Loucy (cell line): ENCODE measurements around the gene SFMBT2.

ENCODE experiments used
- EZH2phosphoT487 ChIP-seq: fragments of 200-600 bp; IDR thresholded peaks from 2 replicates; pipeline ENCODE4 v1.6.1; 2018; ENCODE audit warnings: antibody characterized with exemption, mild to moderate bottlenecking, moderate library complexity, borderline replicate concordance
- TF ChIP-seq, protein P1 (sequence below): fragments of 200-600 bp; sonication (generic); conservative IDR thresholded peaks from 2 replicates; pipeline ENCODE4 v1.5.1; 2014; ENCODE audit warnings: mild to moderate bottlenecking, antibody characterized with exemption, low read length

DNA sequence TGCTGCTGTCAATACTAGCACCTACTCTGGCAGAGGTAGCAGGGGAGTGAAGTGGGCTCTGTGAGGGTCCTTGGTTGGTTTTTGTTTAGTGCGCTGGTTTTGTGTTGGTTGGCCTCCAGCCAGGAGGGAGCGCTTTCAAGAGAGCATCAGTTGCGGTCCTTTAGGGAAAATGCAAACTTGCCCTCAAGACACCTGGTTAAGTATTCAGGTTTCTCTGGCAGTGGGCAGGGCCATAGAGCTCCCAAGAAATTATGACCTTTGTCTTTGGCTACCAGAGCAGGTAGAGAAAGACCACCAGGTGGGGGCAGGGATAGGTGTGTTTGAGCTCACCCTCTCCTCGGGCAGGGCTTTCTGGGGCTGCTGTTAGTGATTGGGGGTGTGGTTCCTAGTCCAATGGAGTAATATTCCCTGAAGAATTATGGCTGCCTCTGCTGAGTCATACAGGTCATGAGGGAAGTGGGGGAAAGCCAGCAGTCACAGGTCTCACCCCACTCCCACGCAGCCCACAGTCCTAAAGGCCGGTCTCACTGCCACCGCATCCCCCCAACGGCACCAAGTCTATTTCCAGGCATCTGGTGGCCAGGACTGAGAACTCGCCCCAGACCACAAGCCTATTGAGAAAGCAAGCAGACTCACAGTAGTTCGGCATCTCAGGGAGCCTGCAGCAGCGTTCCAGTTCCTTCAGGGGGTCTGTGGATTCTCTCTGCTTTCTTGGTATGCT, 280.5 kb downstream of the SFMBT2 start:
- TF ChIP-seq, protein P1, sequence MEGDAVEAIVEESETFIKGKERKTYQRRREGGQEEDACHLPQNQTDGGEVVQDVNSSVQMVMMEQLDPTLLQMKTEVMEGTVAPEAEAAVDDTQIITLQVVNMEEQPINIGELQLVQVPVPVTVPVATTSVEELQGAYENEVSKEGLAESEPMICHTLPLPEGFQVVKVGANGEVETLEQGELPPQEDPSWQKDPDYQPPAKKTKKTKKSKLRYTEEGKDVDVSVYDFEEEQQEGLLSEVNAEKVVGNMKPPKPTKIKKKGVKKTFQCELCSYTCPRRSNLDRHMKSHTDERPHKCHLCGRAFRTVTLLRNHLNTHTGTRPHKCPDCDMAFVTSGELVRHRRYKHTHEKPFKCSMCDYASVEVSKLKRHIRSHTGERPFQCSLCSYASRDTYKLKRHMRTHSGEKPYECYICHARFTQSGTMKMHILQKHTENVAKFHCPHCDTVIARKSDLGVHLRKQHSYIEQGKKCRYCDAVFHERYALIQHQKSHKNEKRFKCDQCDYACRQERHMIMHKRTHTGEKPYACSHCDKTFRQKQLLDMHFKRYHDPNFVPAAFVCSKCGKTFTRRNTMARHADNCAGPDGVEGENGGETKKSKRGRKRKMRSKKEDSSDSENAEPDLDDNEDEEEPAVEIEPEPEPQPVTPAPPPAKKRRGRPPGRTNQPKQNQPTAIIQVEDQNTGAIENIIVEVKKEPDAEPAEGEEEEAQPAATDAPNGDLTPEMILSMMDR = no peak
- TF ChIP-seq EZH2phosphoT487 = no peak
